Hepatic stellate cell (primary cell): ENCODE measurements around the gene TMCO4.
A peak's percentile ranks its signal among the peaks of the same experiment; 100 is the strongest.

Experiments
- DNase-seq: peaks from one replicate; pipeline ENCODE4 v3.0.0; 2011; ENCODE audit warnings: low spot score

The TMCO4 gene

GRCh38 chr1:19775317-19775716 lies 24.4 kb downstream of the TMCO4 start:
- DNase-seq: no peak

DNA sequence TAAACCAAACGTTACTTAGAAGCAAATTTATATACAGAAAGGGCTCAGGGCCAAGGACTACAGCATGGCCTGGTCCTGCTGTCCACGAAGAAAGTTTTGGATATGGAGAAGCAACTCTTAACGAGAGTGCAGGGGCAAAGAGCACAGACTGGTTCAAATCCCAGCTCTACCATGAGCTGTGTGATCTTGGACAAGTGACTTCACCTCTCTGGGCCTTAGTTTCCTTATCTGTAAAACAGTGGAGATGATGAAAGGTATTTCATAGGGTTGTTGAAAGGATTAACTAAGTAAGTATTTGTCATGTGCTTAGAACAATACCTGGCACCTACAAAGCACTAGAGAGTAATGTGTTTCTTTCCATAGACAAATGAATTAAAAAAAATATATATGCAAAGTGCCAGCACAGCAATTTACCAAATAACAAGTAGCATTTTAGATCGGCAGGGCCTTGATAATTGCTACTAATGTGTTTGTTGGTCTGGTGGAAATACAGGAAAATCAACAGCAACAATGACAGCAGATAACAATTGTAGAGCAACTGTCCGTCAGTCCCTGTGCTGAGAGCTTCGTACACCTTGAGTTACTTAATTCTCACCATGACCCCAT lies 25.4 kb downstream of the TMCO4 start:
- no peak for DNase-seq

- no peak for DNase-seq
Observed at GRCh38 chr1:19773485-19773884, 26.2 kb downstream of the TMCO4 start.

GRCh38 chr1:19772053-19772452 lies 27.7 kb downstream of the TMCO4 start:
- no peak for DNase-seq

DNA sequence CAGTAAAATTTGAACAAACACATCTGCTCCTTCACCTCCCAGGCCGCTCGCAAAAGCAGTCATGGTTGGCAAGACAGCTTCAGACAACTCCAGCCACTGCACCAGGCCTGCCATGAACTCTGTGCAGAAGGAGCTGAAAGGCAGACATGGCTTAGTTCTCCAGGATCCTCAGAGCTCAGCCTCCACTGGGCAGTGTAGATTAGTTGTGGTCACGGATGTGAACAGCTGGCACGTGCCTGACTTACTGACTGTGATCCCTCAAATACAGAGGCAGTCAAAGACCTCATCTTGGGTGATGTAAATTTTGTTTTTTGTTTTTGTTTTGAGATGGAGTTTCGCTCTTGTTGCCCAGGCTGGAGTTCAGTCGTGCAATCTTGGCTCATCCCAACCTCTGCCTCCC lies 28.4 kb downstream of the TMCO4 start:
- DNase-seq: no peak

GRCh38 chr1:19770436-19771190 lies 29.1 kb downstream of the TMCO4 start:
- DNase-seq: no peak

- no peak for DNase-seq
Observed at GRCh38 chr1:19769211-19769932, 30.3 kb downstream of the TMCO4 start.

- no peak for DNase-seq
Observed at GRCh38 chr1:19768353-19769210, 31.1 kb downstream of the TMCO4 start.

GRCh38 chr1:19765623-19766022 lies 34.1 kb downstream of the TMCO4 start:
- DNase-seq: peak; percentile 96

- no peak for DNase-seq
Observed at GRCh38 chr1:19764848-19765247, 34.9 kb downstream of the TMCO4 start.

- DNase-seq: peak; percentile 72
Observed at GRCh38 chr1:19762175-19762779, 37.4 kb downstream of the TMCO4 start.

GRCh38 chr1:19759740-19760089 lies 40.0 kb downstream of the TMCO4 start:
- DNase-seq: no peak

GRCh38 chr1:19758227-19758830 lies 41.4 kb downstream of the TMCO4 start:
- peak; percentile 90 for DNase-seq

DNA sequence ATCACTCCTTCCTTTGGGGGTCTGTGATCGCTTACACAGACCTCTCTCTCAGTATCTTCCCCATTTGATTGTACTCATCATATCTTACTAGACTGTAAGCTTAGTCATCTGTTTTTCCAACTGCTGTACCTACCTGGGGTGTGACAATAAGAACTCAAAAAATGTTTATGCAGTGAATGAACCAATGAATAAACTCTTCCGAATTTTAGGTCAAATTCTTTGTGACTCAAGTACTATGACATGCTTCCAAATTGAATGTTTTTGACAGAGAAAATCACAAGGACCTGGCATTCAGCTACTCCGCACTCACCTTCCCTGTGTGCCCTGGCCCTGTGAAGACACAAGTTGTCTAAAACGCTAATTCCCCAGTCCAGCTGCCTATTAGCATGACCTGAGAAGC lies 42.1 kb downstream of the TMCO4 start:
- no peak for DNase-seq

GRCh38 chr1:19756480-19756879 lies 43.2 kb downstream of the TMCO4 start:
- no peak for DNase-seq

- DNase-seq: no peak
Observed at GRCh38 chr1:19754482-19754881, 45.2 kb downstream of the TMCO4 start.

DNA sequence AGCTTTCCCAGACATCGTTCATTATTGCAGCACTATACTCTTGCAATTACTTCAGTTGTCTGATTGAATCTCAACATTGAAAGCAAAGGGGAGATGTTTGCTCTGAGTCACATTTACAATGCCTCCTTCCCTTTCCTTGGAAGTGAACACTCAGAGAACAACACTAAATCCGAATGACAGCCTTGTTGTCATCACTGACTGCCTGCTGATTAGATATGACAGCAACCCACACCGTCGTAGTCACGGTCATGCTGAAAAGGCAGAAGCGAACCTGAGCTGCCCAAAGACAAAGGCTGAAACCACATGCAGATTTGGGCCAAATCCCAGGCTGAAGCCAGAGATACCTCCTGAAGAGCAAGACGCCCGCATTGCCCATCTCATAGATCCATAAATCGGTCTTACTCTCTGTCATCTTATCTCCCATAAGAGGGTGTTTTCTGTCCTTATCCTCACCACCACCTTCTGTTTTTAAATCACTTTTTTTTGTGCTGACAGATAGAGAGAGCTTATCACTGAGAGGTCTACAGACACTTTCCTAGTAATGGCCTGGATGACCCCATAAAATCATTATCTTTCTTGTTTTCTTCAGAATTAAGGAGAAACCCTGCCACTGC lies 47.5 kb downstream of the TMCO4 start:
- no peak for DNase-seq

GRCh38 chr1:19750882-19751276 lies 48.8 kb downstream of the TMCO4 start:
- DNase-seq: no peak

GRCh38 chr1:19750101-19750881 lies 49.4 kb downstream of the TMCO4 start:
- peak; percentile 41 for DNase-seq

DNA sequence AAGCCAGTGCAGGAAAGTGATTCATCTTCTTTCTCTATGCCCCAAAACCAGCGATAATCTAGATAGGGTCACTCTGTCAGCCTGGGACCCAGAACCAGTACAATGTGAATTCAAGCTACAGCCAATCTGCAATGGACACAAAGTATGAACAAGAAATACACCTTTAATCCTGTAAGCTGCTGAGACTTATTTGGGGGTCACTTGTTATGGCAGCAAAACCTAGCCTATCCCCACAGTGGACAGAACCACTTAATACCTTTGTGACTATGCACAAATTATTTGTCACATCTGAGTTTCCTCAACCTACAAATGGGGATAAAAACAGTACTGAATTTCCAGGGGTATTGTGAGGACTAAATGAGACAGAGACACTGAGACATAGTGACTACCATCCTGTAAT lies 50.0 kb downstream of the TMCO4 start:
- DNase-seq: no peak
